ENCODE results near the gene ARHGEF19.
"Not testable (repeated sequence)": the region's sequence is repeated elsewhere in the genome, so short reads cannot be mapped to it uniquely, and the experiment has no call there.

Gene ARHGEF19

DNA sequence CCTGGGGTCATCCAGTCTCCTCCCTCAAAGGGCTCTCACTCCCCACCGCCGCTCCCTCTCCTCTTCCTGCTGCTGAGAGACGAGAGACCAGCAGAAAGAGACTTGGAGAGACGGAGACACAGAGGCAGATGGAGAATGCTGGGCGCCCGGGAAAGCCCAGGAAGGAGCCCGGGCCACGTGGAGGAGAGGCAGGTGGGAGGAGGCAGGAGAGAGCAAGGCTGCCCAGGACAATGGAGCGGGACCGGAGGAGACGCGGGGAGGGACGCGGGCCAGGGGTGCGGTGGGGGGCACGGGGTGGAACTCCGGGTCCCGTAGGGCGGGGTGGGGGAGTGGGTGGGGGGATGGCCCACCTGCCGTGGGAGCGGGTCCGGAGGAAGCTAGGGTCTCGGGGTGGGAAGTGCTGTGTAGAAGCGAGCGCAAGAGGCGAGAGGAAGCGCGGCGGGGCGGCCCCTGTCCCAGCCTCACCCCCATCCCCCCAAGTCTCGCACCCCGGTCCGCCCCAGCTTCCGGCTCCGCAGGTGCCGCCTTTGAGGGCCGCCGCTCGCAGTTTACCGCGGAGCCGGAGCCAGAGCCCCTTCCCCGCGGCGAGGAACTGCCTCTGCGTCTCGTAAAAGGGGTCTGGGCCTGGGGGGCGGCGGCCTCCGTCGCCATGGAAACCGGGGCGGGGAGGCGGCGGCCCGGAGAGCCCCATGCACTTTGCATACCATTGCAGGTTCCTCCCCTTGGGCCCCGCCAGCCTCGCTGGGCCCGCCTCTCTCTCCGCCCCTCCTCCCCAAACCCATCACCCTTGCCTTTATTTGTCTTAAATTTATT lies 44.9 kb downstream of the ARHGEF19 start:
- DNase-seq (ENCODE audit: low read depth, low spot score): no peak

GRCh38 chr1:16166117-16166516 lies 46.3 kb downstream of the ARHGEF19 start:
- no peak for DNase-seq (ENCODE audit: low read depth, low spot score)

DNA sequence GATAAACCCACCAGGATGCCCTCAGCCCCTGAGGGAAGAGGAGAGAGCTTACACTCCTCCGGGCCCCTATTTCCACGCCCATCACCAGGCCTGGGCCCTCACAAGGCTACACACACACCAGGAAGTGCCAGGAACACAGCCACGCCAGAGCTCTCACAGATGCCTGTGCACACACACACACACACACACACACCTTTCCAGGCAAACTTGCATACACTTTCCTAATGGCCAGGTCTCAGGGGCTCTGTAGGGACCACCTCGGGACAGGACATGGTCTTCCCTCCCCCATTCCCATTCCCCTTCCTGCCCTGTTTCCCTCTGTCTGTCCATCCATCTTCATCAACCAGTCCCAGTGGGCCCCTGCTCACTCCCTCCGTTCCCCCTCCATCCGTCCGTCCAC lies 46.9 kb downstream of the ARHGEF19 start:
- DNase-seq (ENCODE audit: low read depth, low spot score): no peak

DNA sequence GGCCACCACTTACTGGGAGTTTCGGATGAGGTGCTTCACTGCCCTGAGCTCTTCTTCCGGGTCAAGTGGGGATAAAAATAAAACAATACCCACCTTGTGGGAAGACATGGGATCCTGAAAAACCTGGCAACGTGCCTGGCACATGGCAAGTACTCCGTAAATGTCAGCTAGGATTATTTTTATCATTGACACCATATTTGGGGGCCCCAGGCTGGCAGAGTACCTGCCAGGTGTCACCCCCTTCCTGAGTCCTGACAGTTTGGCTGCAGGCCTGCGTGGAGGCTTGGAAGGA lies 47.4 kb downstream of the ARHGEF19 start:
- DNase-seq (ENCODE audit: low read depth, low spot score): no peak

DNA sequence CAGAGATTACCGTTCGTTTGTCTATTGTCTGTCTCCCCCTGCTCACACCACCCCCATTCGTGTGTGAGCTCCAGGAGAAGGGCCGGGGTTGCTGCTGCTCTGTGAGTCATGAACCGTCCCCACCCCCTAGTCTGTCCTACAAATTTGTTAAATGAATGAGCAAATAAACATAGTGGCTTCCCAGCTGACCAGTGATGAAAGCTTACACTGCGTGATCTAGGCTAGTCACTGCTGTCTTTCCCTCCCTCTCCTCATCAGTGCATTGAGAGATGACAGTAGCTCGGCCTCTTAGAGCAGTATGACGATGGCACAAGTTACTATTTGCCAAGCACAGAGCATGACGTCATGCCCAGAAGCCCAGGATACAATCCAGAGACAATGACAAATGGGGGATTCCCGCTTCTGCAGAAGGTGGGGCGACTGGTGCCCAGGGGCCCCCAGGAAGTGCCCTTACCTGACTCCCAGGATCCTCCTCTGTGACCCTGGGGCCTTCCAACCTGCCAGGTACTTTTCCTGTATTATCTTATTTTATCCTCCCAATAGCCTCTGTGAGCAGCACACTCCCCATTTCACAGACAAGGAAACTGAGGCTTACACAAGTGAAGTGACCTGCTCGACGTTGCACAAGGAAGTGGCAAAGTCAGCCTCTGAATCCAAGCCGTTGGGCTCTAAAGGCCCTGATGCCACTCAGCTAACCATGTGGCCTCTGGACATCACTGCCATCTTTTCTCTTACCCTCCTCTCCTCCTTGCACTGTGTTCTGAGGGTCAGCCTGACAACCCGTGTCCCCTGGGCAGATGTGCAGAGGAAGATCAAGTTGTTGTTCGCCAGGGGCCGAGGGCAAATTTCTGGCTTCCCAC lies 48.0 kb downstream of the ARHGEF19 start:
- DNase-seq (ENCODE audit: low read depth, low spot score): no peak

DNA sequence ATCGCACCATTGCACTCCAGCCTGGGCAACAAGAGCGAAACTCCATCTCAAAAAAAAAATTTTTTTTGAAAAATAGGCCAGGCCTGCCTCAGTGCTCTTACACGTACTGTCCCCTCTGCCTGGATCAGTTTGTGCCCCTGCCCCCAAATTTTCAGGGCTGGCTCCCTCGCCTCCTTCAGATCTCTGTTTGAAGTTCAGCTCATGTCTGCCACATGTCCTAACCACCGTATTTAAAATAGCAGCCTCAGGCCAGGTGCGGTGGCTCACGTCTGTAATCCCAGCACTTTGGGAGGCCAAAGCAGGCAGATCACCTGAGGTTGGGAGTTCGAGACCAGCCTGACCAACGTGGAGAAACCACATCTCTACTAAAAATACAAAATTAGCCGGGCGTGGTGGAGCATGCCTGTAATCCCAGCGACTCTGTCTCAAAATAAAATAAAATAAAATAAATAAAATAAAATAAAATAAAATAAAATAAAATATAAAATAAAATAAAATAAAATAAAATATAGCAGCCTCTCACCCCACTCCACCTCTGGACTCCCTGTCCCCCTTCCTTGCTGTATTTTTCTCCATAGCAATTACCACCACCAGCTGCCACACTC lies 48.7 kb downstream of the ARHGEF19 start:
- not testable (repeated sequence) for DNase-seq (ENCODE audit: low read depth, low spot score)

DNA sequence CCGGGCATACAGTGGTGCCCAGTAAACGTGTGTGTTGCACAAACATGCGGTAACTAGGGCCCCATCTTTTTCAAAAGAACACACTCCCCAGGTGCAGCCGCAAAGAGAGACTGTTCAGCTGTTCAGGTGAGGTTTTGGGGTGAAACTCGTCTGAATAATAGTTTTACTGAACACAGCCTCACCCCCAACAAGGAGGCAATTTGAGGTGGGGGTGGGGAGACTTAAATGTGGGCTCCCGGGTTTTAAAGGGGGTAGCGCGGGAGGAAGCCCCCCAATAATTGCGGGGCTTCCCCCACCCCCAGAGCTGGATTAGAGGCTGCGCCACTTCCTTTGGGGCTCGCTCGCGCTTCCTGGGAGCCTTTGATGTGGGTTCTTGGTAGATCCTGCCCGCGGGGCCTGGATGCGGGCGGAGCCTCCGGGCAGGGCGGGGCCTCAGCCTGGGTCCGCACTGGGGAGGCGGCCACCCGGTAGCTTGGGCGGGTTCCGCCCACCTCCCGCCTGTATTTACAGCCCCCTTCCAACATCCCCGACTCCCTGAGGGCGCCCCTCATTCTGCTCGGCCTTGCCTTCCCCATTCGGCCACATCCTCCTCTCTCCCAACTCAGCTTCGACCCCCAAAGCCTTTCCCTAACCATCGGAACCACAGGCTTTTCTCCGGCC lies 50.2 kb downstream of the ARHGEF19 start:
- no peak for DNase-seq (ENCODE audit: low read depth, low spot score)

- DNase-seq (ENCODE audit: low read depth, low spot score): no peak
These were observed 50.7 kb downstream of the ARHGEF19 start for GRCh38 chr1:16161717-16162116.

DNA sequence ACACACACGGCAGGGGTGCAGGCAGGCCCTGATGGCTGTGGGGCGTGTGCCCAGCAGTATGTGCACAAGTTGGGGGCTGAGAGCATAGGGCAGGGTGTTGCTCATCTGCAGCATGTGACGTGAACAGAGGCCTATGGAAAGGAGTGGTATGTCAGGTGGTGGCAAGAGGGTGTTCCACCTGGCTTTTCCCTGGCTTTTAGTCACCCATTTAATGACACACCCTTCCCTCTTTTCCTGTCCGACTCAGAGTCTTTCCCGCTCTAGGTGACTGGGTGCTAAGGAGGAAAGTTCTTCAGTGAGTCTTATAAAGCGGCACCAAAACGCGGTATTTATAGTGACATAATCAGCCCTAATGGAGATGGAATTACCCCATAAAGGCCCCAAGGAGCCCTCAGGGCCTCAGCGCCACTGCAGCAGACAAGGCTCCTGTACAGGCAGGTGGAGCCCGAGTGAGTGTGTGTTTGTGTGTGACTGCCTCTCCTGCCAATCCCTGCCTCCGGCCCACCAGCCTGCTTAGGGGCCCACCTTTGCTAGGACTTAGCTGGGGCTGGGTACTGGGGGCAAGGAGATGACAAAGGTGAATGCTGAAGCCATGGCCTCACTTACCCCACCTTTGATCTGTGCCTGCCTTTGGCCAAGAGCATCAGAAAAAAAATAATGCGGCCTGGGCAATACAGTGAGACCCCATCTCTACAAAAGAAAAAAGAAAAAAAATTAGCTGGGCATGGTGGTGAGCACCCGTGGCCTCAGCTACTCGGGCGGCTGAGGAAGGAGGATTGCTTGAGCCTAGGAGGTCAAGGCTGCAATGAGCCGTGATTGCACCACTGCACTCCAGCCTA lies 53.2 kb downstream of the ARHGEF19 start:
- no peak for DNase-seq (ENCODE audit: low read depth, low spot score)

DNA sequence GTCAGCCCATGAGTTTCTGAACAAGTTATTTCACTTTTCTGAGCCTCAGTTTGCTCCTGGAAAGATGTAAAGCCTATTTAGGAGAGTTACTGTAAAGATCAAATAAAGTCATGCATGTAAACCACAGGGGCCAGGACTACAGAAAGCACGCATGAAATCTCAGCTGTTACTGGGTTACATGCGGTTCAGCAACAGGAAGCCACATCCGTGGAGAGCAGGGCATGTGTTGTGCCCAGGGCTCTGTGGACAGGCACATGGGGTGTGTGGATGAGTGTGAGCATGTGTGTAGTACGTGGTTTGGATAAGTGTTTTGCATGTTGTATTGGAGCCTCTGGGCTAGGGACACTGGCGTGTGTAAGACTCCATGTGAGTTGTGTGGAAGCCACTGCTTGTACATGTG lies 54.4 kb downstream of the ARHGEF19 start:
- no peak for DNase-seq (ENCODE audit: low read depth, low spot score)

DNA sequence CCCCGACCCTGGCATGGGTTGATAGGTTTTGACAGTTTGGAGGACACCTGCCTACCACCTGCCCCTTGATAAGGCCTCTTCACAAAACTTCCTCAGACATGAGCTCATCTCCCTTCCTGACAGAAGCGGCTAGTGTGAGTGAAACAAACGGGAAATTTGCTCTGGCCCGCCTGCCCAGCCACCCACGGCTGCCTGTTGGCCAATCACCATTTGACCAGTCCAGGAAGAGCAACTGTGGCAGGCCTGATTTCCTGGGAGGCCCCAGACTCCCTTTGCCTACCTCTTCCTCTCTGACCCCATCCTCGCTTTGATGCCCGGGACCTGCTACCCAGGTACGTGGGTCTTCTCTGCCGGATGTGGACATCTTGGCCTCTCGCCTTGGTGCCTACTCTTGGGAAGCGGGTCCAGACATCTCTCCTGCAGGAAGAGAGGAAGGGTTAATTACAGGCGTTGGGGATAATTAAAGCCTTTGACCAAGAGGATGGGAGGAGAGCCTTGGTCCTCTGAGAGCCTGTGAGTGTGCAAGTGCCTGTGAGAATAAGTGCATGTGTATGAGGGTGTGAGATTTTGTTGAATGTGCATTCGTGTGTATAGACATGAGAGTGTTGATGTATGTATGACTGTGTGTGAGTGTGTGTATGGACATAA lies 55.5 kb downstream of the ARHGEF19 start:
- no peak for DNase-seq (ENCODE audit: low read depth, low spot score)

DNA sequence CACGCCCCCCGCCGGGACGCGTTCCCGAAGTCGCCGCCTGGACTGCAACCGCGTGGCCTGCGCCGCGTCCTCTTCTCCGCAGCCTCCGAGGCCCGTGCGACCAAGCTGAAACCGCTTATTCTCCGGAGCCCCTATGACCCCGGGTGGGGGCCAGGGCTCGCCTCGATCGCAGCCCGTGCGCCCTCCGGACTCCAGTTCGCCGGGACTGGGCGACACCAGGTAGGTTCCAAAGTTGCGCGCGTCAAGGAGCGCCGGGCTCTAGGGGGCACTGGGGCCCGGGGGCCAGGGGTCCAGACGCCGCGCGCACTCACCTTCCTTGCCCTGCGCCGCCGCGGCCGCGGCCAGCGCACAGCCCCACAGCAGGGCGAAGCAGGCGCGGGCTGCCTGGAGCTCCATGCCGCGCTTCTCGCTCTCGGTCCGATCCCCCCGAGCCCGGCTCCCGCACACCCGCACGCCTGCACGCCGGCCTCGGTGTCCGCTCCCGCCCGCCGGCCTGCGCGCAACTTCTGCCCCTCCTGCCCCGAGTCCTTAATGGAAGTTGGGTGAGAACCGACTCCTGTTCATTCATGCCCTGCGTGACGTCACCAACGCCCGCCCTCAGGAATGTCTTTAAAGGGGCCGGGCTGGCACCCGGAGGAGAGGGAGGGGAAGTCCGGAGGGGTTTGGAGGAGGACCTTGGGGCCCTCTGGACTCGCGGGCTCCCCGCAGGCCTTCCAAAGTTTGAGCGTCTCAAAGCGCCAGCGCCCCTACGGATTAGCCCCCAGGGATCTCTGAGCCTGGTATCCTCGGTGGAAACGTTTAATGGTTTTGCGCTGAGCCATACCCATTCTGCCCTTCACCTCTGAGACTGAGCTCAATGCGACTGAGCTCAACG lies 56.7 kb downstream of the ARHGEF19 start, which contains the start of gene EPHA2:
TSS of gene EPHA2 (minus strand) at position 533 of the 874 bp plus-strand sequence. CDS start at position 396, 137 bp downstream.
- peak; percentile 81 for DNase-seq (ENCODE audit: low read depth, low spot score)

DNA sequence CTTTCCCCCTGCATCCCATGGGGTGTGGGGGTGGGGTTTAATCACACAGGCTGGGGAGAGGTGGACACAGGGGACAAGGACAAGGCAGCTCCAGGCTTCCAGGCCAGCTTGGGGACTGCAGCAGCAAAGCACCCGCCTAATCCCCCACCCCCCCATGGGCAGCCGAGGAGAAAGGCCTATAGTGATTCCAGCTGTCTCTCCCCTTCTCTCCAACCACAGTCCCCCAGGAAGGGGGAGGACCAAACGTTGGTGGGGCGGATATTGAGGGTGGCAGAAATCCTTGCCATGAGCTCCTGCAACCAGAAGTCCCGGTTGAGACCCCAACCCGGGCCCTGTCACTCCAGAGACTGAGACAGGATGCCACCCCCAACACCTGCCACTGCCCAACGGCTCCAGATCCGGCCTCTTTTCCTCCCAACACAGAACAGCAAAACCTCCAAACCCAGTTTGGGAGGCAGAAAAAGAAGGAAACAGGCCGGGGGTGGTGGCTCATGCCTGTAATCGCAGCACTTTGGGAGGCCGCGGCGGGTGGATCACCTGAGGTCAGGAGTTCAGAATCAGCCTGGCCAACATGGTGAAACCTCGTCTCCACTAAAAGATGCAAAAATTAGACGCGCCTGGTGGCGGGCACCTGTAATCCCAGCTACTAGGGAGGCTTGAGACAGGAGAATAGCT lies 58.3 kb downstream of the ARHGEF19 start:
- DNase-seq (ENCODE audit: low read depth, low spot score): no peak

DNA sequence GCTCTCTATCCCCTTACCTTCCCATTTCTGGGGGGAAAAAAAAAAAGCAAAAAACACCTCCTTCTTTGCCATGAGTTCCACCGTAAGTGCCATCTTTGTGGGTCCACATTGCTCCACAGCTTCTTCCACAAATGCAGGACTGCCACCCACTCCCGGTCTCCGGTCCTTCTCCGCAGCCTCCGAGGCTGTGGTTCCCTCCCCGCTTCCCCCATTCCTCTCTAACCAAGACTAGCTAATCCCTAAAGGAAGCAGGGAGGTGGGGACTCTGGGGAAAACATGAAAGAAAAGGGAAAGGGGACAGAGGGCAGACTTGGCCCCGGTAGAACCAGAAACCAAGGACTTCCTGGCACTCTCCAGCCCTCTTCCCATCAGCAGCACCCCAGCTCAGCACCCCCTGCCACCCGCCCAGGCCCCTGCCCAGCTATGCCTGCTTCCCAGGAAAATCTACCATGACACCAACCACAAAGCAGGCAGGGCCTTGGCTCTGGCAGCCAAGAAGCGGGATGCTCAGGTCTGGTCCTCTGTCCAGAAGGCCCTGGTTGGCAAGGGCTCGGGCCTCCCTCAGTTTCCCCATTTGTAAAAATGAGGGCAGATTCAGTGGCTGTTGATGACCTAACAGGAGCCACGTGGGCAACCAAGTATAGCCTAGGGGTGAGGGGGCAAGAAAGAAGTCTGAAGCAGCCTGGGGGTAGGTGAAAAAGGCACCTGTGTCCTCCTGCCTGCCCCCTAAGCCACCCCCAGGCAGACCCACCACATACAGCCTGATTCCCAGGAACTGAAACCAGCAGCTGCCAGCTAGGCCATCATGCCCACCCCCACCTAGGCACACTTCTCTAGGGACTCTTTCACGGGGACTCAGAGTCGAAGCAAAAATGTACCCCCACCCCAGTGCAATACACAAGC lies 59.1 kb downstream of the ARHGEF19 start:
- no peak for DNase-seq (ENCODE audit: low read depth, low spot score)

GRCh38 chr1:16152481-16153087 lies 59.9 kb downstream of the ARHGEF19 start:
- DNase-seq (ENCODE audit: low read depth, low spot score): no peak

DNA sequence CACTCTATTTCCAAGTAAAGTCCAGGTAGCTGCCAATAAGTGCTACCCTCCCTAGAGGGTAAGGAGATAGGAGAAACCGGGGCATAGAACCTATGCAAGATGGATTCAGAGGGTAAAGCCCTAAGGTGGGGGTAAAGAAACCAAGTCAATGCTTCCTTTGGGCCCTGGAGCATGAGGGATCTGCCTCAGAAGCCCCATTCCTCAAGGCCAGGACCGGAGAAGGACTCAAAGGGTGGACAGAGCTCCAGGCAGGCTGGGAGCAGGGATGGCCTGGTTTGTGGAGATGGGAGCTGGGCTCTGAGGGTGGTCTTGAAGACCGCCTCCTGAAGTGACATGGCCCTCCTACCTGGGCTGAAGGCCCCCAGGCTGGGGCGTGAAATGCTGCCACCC lies 60.5 kb downstream of the ARHGEF19 start:
- no peak for DNase-seq (ENCODE audit: low read depth, low spot score)

- no peak for DNase-seq (ENCODE audit: low read depth, low spot score)
These were observed 61.1 kb downstream of the ARHGEF19 start for GRCh38 chr1:16151196-16151994.
